Endothelial cell (in vitro differentiated cells): ENCODE measurements around the gene CPEB3. TPM values are rescaled to one million over a fixed set of nuclear protein-coding genes. Genes with fewer than 3 reads are reported as not detected.

Experiments
- DNase-seq: peaks from one replicate; pipeline ENCODE4 v3.0.0; 2021; ENCODE audit warnings: low spot score
- H3K27ac Mint-ChIP-seq: one replicate; pipeline ENCODE4 v1.8.0; 2021; ENCODE audit warnings: mixed read lengths, inconsistent platforms; ENCODE audit not compliant: unreplicated experiment
- H3K27me3 Mint-ChIP-seq: one replicate; pipeline ENCODE4 v1.8.0; 2021; ENCODE audit warnings: mild to moderate bottlenecking, moderate library complexity, mixed read lengths, inconsistent platforms; ENCODE audit not compliant: unreplicated experiment
- H3K36me3 Mint-ChIP-seq: one replicate; pipeline ENCODE4 v1.8.0; 2021; ENCODE audit warnings: mild to moderate bottlenecking, low read depth, mixed read lengths, inconsistent platforms; ENCODE audit not compliant: unreplicated experiment
- H3K4me1 Mint-ChIP-seq: one replicate; pipeline ENCODE4 v1.8.0; 2021; ENCODE audit warnings: mild to moderate bottlenecking, mixed read lengths, inconsistent platforms; ENCODE audit not compliant: unreplicated experiment
- H3K4me3 Mint-ChIP-seq: one replicate; pipeline ENCODE4 v1.8.0; 2021; ENCODE audit warnings: mild to moderate bottlenecking, mixed read lengths, inconsistent platforms; ENCODE audit not compliant: unreplicated experiment
- H3K9me3 Mint-ChIP-seq: one replicate; pipeline ENCODE4 v1.8.0; 2021; ENCODE audit warnings: mixed read lengths, inconsistent platforms; ENCODE audit not compliant: unreplicated experiment
- CTCF ChIP-seq: fragments of 200-600 bp; sonication (generic); IDR thresholded peaks from one replicate; pipeline ENCODE4 v1.5.0; 2021; ENCODE audit warnings: antibody characterized with exemption; ENCODE audit not compliant: unreplicated experiment
- total RNA-seq: library from RNA; stranded (reverse); fragmentation: NEBNext Ultra II Directional; extraction: Animal tissue kit (Norgen Biotek cat#: 25700); gene quantifications from one replicate; pipeline ENCODE4 v1.2.1, GENCODE V29; 2021; ENCODE audit not compliant: unreplicated experiment

The CPEB3 gene
- total RNA-seq, 1 donor from 2014 or later = 2.4 TPM

DNA sequence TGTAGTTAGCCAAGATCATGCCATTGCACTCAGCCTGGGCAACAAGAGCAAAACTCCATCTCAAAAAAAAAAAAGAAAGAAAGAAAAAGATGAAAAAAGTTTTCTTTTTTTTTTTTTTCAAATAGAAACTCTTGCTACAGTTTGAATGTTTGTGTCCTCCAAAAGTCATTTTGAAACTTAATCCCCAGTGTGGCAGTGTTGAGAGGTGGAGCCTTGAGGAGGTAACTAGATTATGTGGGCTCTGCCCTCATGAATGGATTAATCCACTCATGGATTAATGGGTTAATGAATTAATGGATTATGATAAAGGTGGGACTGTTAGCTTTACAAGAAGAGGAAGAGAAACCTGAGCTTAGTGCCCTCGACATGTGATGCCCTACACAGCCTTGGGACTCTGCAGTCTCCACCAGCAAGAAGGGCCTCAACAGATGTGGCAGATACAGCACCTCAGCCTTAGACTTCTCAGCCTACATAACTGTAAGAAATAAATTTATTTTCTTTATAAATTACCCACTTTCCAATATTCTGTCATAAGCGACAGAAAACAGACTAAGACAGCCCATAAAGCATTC lies 25.1 kb downstream of the CPEB3 start:
- Mint-ChIP-seq H3K36me3 (peaks cover 3% of the 10 kb centered on the region), H3K27me3 (peaks cover 1% of the 10 kb centered on the region), H3K4me3 (no peak overlapping the region), H3K4me1 (peaks cover 5% of the 10 kb centered on the region), H3K27ac (no peak overlapping the region), H3K9me3 (no peaks in the 10 kb centered on the region)
- TF ChIP-seq CTCF = no peak
- no peak for DNase-seq

DNA sequence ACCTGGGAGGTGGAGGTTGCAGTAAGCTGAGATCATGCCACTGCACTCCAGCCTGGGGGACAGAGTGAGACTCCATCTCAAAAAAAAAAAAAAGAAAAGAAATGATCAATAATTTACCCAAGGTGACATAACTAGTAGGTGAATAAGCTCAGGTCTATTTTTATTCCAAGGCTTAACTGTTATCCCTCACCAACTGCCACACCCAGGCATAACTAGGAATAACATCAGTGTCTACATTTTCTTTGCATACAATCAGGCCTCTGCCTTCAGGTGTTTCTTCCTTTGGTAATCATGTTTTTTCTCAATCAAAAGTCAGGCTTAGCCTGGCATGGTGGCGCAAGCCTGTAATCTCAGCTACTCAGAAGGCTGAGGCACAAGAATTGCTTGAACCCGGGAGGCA lies 26.6 kb downstream of the CPEB3 start:
- H3K4me3 Mint-ChIP-seq = no peak overlapping the region
- TF ChIP-seq CTCF = no peak
- peaks cover 5% of the 10 kb centered on the region for H3K4me1 Mint-ChIP-seq
- DNase-seq = no peak
- no peaks in the 10 kb centered on the region for H3K9me3 Mint-ChIP-seq
- H3K27ac Mint-ChIP-seq = no peak overlapping the region
- peaks cover 1% of the 10 kb centered on the region for H3K27me3 Mint-ChIP-seq
- H3K36me3 Mint-ChIP-seq = no peaks in the 10 kb centered on the region

- no peaks in the 10 kb centered on the region for H3K36me3 Mint-ChIP-seq
- no peaks in the 10 kb centered on the region for H3K9me3 Mint-ChIP-seq
- no peak overlapping the region for H3K4me3 Mint-ChIP-seq
- TF ChIP-seq CTCF = no peak
- no peak overlapping the region for H3K27ac Mint-ChIP-seq
- H3K4me1 Mint-ChIP-seq = peaks cover 5% of the 10 kb centered on the region
- no peak for DNase-seq
- peaks cover 1% of the 10 kb centered on the region for H3K27me3 Mint-ChIP-seq
Measured at GRCh38 chr10:92263396-92263795, 27.5 kb downstream of the CPEB3 start.

GRCh38 chr10:92248566-92248965 lies 42.3 kb downstream of the CPEB3 start:
- H3K27me3 Mint-ChIP-seq = no peaks in the 10 kb centered on the region
- peaks cover 6% of the 10 kb centered on the region for H3K4me1 Mint-ChIP-seq

More at GRCh38 chr10:92248566-92248965, 42.3 kb downstream of the CPEB3 start:
- no peak overlapping the region for H3K4me3 Mint-ChIP-seq
- no peaks in the 10 kb centered on the region for H3K9me3 Mint-ChIP-seq
- TF ChIP-seq CTCF = no peak
- DNase-seq = no peak
- no peaks in the 10 kb centered on the region for H3K36me3 Mint-ChIP-seq
- H3K27ac Mint-ChIP-seq = no peak overlapping the region
